Osteoblast (primary cell): ENCODE data around the gene KIF14. TPM values are rescaled to one million over a fixed set of nuclear protein-coding genes. Genes with fewer than 3 reads are reported as not detected.

ENCODE experiments used
- DNase-seq: peaks from one replicate; pipeline ENCODE4 v3.0.0; 2011; ENCODE audit warnings: low spot score, mixed read lengths; ENCODE audit not compliant: insufficient read length; ENCODE audit errors: missing footprints
- H2AFZ ChIP-seq: 2 replicates; pipeline ENCODE4 v1.6.0; 2011; ENCODE audit warnings: mild to moderate bottlenecking, low read length
- H3K27ac ChIP-seq: 2 replicates; pipeline ENCODE4 v1.5.1; 2011; ENCODE audit warnings: mild to moderate bottlenecking, low read depth, low read length, moderate library complexity
- H3K27me3 ChIP-seq: 2 replicates; pipeline ENCODE4 v1.6.0; 2012; ENCODE audit warnings: mild to moderate bottlenecking, control low read depth, inconsistent platforms, low read length, moderate library complexity; ENCODE audit not compliant: insufficient read depth
- H3K36me3 ChIP-seq: 2 replicates; pipeline ENCODE4 v1.5.1; 2011; ENCODE audit warnings: mild to moderate bottlenecking, low read length, control low read depth, moderate library complexity; ENCODE audit not compliant: insufficient read depth
- H3K4me1 ChIP-seq: 2 replicates; pipeline ENCODE4 v1.5.1; 2011; ENCODE audit warnings: mild to moderate bottlenecking, low read length, control low read depth, moderate library complexity; ENCODE audit not compliant: insufficient read depth
- H3K4me2 ChIP-seq: 2 replicates; pipeline ENCODE4 v1.6.0; 2011; ENCODE audit warnings: mild to moderate bottlenecking, low read length; ENCODE audit not compliant: insufficient read depth
- H3K4me3 ChIP-seq: fragments of 200-600 bp; sonication (generic); 3 replicates; pipeline ENCODE4 v1.5.1; 2012; ENCODE audit warnings: mild to moderate bottlenecking, low read length, inconsistent platforms; ENCODE audit not compliant: insufficient read depth
- H3K79me2 ChIP-seq: 2 replicates; pipeline ENCODE4 v1.6.0; 2012; ENCODE audit warnings: mild to moderate bottlenecking, low read length, control low read depth, inconsistent platforms; ENCODE audit not compliant: insufficient read depth
- H3K9me3 ChIP-seq: 2 replicates; pipeline ENCODE4 v1.5.1; 2011; ENCODE audit warnings: low read depth, low read length, control low read depth
- H4K20me1 ChIP-seq: 2 replicates; pipeline ENCODE4 v1.6.0; 2012; ENCODE audit warnings: mild to moderate bottlenecking, low read length, control low read depth; ENCODE audit not compliant: insufficient read depth
- CTCF ChIP-seq: IDR thresholded peaks from 2 replicates; pipeline ENCODE4 v1.5.1; 2011; ENCODE audit warnings: mild to moderate bottlenecking, low read depth, low read length, moderate library complexity; ENCODE audit errors: extremely low read depth
- total RNA-seq: library from RNA; depleted of rRNA; stranded (reverse); fragments of >200 nt; gene quantifications from 2 replicates; pipeline ENCODE4 v1.2.3, GENCODE V29; 2012

The KIF14 gene
- total RNA-seq, 1 donor: 1.8 TPM

GRCh38 chr1:200535605-200536004 lies 84.9 kb downstream of the KIF14 start:
- no peaks in the 10 kb centered on the region for H3K36me3 ChIP-seq
- H3K27ac ChIP-seq: no peak overlapping the region
- no peaks in the 10 kb centered on the region for H4K20me1 ChIP-seq
- no peak overlapping the region for H3K4me3 ChIP-seq
- H2AFZ ChIP-seq: no peak overlapping the region
- H3K27me3 ChIP-seq: peaks cover 5% of the 10 kb centered on the region
- no peak overlapping the region for H3K4me2 ChIP-seq
- DNase-seq: peak; percentile 50
- no peaks in the 10 kb centered on the region for H3K4me1 ChIP-seq
- H3K79me2 ChIP-seq: no peaks in the 10 kb centered on the region
- TF ChIP-seq CTCF: peak; percentile 11
- no peaks in the 10 kb centered on the region for H3K9me3 ChIP-seq

GRCh38 chr1:200530623-200531261 lies 89.8 kb downstream of the KIF14 start:
- H3K4me3 ChIP-seq: no peak overlapping the region
- H3K36me3 ChIP-seq: no peaks in the 10 kb centered on the region
- peaks cover 5% of the 10 kb centered on the region for H3K27me3 ChIP-seq
- H2AFZ ChIP-seq: no peak overlapping the region
- no peak for TF ChIP-seq CTCF
- H3K79me2 ChIP-seq: no peaks in the 10 kb centered on the region
- no peak overlapping the region for H3K4me2 ChIP-seq
- H3K9me3 ChIP-seq: no peaks in the 10 kb centered on the region
- no peaks in the 10 kb centered on the region for H3K4me1 ChIP-seq
- no peak overlapping the region for H3K27ac ChIP-seq
- H4K20me1 ChIP-seq: no peaks in the 10 kb centered on the region
- peak; percentile 5 for DNase-seq

GRCh38 chr1:200528858-200529606 lies 91.5 kb downstream of the KIF14 start:
- H4K20me1 ChIP-seq: no peaks in the 10 kb centered on the region
- no peak for TF ChIP-seq CTCF
- peak; percentile 58 for DNase-seq
- H3K9me3 ChIP-seq: no peaks in the 10 kb centered on the region
- no peaks in the 10 kb centered on the region for H3K36me3 ChIP-seq
- H3K4me2 ChIP-seq: no peak overlapping the region
- no peak overlapping the region for H3K27ac ChIP-seq
- no peaks in the 10 kb centered on the region for H3K79me2 ChIP-seq
- no peak overlapping the region for H2AFZ ChIP-seq
- H3K4me1 ChIP-seq: no peaks in the 10 kb centered on the region
- peaks cover 5% of the 10 kb centered on the region for H3K27me3 ChIP-seq
- no peak overlapping the region for H3K4me3 ChIP-seq

- Histone ChIP-seq H3K27ac (no peak overlapping the region), H3K79me2 (no peaks in the 10 kb centered on the region), H3K4me3 (no peak overlapping the region), H3K4me1 (no peaks in the 10 kb centered on the region), H3K9me3 (no peaks in the 10 kb centered on the region), H2AFZ (peak overlapping the region; percentile 28), H3K4me2 (no peak overlapping the region), H3K27me3 (peaks cover 5% of the 10 kb centered on the region), H3K36me3 (no peaks in the 10 kb centered on the region), H4K20me1 (no peaks in the 10 kb centered on the region)
- no peak for TF ChIP-seq CTCF
- no peak for DNase-seq
Observed at GRCh38 chr1:200527670-200528069, 92.9 kb downstream of the KIF14 start.
